Upper lobe of left lung (tissue), 6 donors: ENCODE measurements around the gene AVP. TPM values are rescaled to one million over a fixed set of nuclear protein-coding genes. Genes with fewer than 3 reads are reported as not detected.
A peak's percentile ranks its signal among the peaks of the same experiment; 100 is the strongest.

Experiments used
- ATAC-seq, 2 donors: fragments of 200-7000 bp; cut with Tn5 transposase; one replicate each; pipeline ENCODE4 v1.9.1; 2022; ENCODE audit warnings: mild to moderate bottlenecking in 2 of 2, moderate library complexity in 2 of 2; ENCODE audit not compliant: low FRiP score in 2 of 2
- DNase-seq, 2 donors: peaks; one replicate each; pipeline ENCODE4 v3.0.0-alpha.2; 2019 to 2020
- H3K27ac ChIP-seq, 4 donors: fragments of 200-600 bp; sonication (generic); one replicate each; pipeline ENCODE4 v1.5.1; 2016 to 2019
- H3K27me3 ChIP-seq, 4 donors: fragments of 200-600 bp; sonication (generic); one replicate each; pipeline ENCODE4 v1.5.1; 2017 to 2019
- H3K36me3 ChIP-seq, 4 donors: fragments of 200-600 bp; sonication (generic); one replicate each; pipeline ENCODE4 v1.5.1; 2016 to 2019
- H3K4me1 ChIP-seq, 4 donors: fragments of 200-600 bp; sonication (generic); one replicate each; pipeline ENCODE4 v1.5.1; 2018 to 2019
- H3K4me3 ChIP-seq, 4 donors: fragments of 200-600 bp; sonication (generic); one replicate each; pipeline ENCODE4 v1.5.1; 2017 to 2019; ENCODE audit warnings: mild to moderate bottlenecking in 2 of 4, moderate library complexity in 1 of 4
- H3K9me3 ChIP-seq, 4 donors: fragments of 200-600 bp; sonication (generic); one replicate each; pipeline ENCODE4 v1.5.1; 2018 to 2019
- CTCF ChIP-seq, 6 experiments: fragments of 450-650 bp in 4 of 6; fragments of 200-600 bp in 2 of 6; sonication (generic) in 2 of 6; IDR thresholded peaks; one replicate each; pipeline ENCODE4 v1.5.1; 2016 to 2019; ENCODE audit warnings: antibody characterized with exemption in 6 of 6
- EP300 ChIP-seq, 4 donors: sonication (generic); formaldehyde crosslinking; IDR thresholded peaks; one replicate each; pipeline ENCODE4 v1.5.1; 2017; ENCODE audit warnings: antibody characterized with exemption in 4 of 4, control low read depth in 2 of 4
- POLR2A ChIP-seq, 4 donors: fragments of 450-650 bp; IDR thresholded peaks; one replicate each; pipeline ENCODE4 v1.5.1; 2016 to 2017; ENCODE audit warnings: antibody characterized with exemption in 4 of 4, mild to moderate bottlenecking in 2 of 4
- POLR2AphosphoS5 ChIP-seq, 2 donors: sonication (generic); formaldehyde crosslinking; IDR thresholded peaks; one replicate each; pipeline ENCODE4 v1.5.1; 2017; ENCODE audit warnings: antibody characterized with exemption in 2 of 2
- whole genome bisulfite sequencing, 2 donors: methylation state at CpG; one replicate each; pipeline ENCODE4 v1.1.5; 2017 to 2018; 5-methylcytosine and 5-hydroxymethylcytosine counted together
- total RNA-seq, 6 donors: library from RNA; depleted of rRNA in 4 of 6; stranded (reverse); fragments of >200 nt in 4 of 6; gene quantifications; one replicate each; pipeline versions ENCODE4 v1.1.0 to v1.2.1, GENCODE V29; 2016 to 2021
- donor health status: DM: no; HTN: no; CAD: no; lungs with moderate emphysema.
- donor health status: DM: no; HTN: yes; CAD: no; lungs with severe emphysema.

Gene AVP
- total RNA-seq, 6 donors from 2014 or later: not detected

GRCh38 chr20:3115190-3116107 lies 30.9 kb upstream of the AVP start:
- Histone ChIP-seq H3K27me3 (no peaks in the 10 kb centered on the region), H3K36me3 (peaks cover 0 to 22% (median 8%) of the 10 kb centered on the region in 4 donors), H3K4me3 (no peak overlapping the region), H3K27ac (no peak overlapping the region), H3K4me1 (peaks cover 0 to 20% (median 4%) of the 10 kb centered on the region in 4 donors), H3K9me3 (no peaks in the 10 kb centered on the region)
- WGBS, 2 donors: 49 to 56% methylated on average over 30 of the region's 30 CpGs
- peak in 1 of 2 donors; percentile 34 for DNase-seq
- peak; percentile 51 to 64 for ATAC-seq
- TF ChIP-seq CTCF (IDR thresholded peaks at IDR 0.05) (peak; percentile 39 to 87 (median 52)), POLR2AphosphoS5 (IDR thresholded peaks at IDR 0.05) (no peak)

- ATAC-seq (no peak), DNase-seq (no peak)
- no peak overlapping the region for H3K4me3 ChIP-seq
- H3K36me3 ChIP-seq: peaks cover 0 to 44% (median 31%) of the 10 kb centered on the region in 4 donors
- H3K4me1 ChIP-seq: peaks cover 0 to 6% (median 2%) of the 10 kb centered on the region in 4 donors
- TF ChIP-seq CTCF (IDR thresholded peaks at IDR 0.05) (no peak), POLR2A (IDR thresholded peaks at IDR 0.05) (no peak), POLR2AphosphoS5 (IDR thresholded peaks at IDR 0.05) (no peak), EP300 (IDR thresholded peaks at IDR 0.05) (no peak)
- H3K27ac ChIP-seq: no peak overlapping the region
- H3K9me3 ChIP-seq: no peaks in the 10 kb centered on the region
- 52 to 58% methylated on average over 2 of the region's 2 CpGs for WGBS, 2 donors
- no peaks in the 10 kb centered on the region for H3K27me3 ChIP-seq
Observed at GRCh38 chr20:3111995-3112394, 27.5 kb upstream of the AVP start.

GRCh38 chr20:3111507-3111906 lies 27.0 kb upstream of the AVP start:
- no peak for ATAC-seq
- no peaks in the 10 kb centered on the region for H3K27me3 ChIP-seq
- no peak overlapping the region for H3K27ac ChIP-seq
- WGBS, 2 donors: 86 to 92% methylated on average over 6 of the region's 7 CpGs
- DNase-seq: no peak
- H3K4me3 ChIP-seq: no peak overlapping the region
- no peaks in the 10 kb centered on the region for H3K9me3 ChIP-seq
- peaks cover 0 to 49% (median 31%) of the 10 kb centered on the region in 4 donors for H3K36me3 ChIP-seq
- TF ChIP-seq CTCF (IDR thresholded peaks at IDR 0.05): no peak
- no peak for TF ChIP-seq POLR2A (IDR thresholded peaks at IDR 0.05)
- no peak for TF ChIP-seq POLR2AphosphoS5 (IDR thresholded peaks at IDR 0.05)
- no peak for TF ChIP-seq EP300 (IDR thresholded peaks at IDR 0.05)
- H3K4me1 ChIP-seq: peaks cover 0 to 6% (median 2%) of the 10 kb centered on the region in 4 donors

- TF ChIP-seq EP300 (IDR thresholded peaks at IDR 0.05) (no peak), POLR2AphosphoS5 (IDR thresholded peaks at IDR 0.05) (no peak), POLR2A (IDR thresholded peaks at IDR 0.05) (no peak), CTCF (IDR thresholded peaks at IDR 0.05) (no peak)
- H3K4me1 ChIP-seq: no peaks in the 10 kb centered on the region
- H3K36me3 ChIP-seq: peaks cover 0 to 50% (median 31%) of the 10 kb centered on the region in 4 donors
- no peaks in the 10 kb centered on the region for H3K9me3 ChIP-seq
- no peak for ATAC-seq
- WGBS, 2 donors: 95 to 96% methylated on average over 18 of the region's 23 CpGs
- no peak overlapping the region for H3K4me3 ChIP-seq
- no peak overlapping the region for H3K27ac ChIP-seq
- no peaks in the 10 kb centered on the region for H3K27me3 ChIP-seq
- DNase-seq: peak in 1 of 2 donors; percentile 64
Observed at GRCh38 chr20:3109350-3110302, 25.1 kb upstream of the AVP start.
